ENCODE results near the gene C9orf85.

DNA sequence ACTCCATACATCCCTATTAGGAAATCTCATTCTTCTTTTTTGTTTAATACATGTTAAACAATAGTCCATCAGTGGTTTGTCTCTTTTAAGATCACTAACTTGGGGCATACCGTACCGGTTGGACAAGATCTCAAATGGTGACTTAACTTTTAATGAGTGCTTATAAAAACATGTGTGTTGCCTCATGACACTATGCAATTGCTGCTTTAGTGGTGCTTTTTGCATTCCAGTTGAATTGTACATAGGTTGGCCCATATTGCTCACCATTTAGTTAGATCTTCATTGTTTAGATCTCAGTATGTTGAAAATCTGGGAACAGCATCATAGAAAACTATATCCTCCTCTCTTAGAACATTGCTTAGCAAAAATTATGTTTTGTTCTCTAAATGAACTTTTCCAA lies 17.8 kb downstream of the C9orf85 start:
- TF ChIP-seq, protein P1, sequence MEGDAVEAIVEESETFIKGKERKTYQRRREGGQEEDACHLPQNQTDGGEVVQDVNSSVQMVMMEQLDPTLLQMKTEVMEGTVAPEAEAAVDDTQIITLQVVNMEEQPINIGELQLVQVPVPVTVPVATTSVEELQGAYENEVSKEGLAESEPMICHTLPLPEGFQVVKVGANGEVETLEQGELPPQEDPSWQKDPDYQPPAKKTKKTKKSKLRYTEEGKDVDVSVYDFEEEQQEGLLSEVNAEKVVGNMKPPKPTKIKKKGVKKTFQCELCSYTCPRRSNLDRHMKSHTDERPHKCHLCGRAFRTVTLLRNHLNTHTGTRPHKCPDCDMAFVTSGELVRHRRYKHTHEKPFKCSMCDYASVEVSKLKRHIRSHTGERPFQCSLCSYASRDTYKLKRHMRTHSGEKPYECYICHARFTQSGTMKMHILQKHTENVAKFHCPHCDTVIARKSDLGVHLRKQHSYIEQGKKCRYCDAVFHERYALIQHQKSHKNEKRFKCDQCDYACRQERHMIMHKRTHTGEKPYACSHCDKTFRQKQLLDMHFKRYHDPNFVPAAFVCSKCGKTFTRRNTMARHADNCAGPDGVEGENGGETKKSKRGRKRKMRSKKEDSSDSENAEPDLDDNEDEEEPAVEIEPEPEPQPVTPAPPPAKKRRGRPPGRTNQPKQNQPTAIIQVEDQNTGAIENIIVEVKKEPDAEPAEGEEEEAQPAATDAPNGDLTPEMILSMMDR (conservative IDR thresholded peaks at IDR 0.05), result no peak
- TF ChIP-seq ZFX (IDR thresholded peaks at IDR 0.05), result no peak

Data from C4-2B (cell line).